Measurements from ENCODE around the gene GPR52.

Gene GPR52

DNA sequence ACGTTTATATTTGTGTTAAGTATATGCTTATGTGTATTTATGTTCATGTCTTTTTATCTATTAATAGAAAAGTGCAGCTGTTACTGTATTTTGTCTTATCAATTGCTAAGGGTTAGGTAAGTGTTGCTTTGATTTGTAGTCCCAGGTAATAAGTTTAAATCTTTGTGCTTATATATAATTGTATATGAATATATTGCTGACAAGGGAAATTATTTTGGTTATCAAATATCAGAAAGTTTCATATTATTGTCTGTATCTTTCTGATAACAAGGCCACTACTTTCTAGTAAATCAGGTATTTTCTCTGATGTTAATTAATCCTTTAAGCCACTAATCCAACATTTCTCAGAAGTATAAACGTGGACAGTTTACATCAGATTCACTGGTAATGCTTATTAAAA, 21.3 kb downstream of the GPR52 start:
- DNase-seq: no peak

DNA sequence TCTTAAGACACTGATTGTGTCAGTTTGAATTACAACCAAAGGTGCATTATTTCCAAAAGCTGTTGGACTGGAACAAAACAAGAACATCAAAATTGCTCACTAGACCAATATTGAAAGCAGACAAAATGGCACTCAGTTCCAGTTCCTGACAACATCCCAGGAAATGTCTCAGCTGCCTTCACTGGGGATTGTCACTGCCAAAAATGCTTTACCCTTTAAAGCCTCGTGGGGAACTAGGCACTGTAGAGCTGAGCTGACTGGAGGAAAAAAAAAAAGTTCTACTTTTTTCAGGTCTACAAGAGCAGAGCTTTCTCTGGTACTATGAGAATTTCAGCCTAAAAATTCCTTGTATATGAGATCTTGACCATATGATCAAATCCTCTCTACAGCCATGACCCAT, 21.9 kb downstream of the GPR52 start:
- no peak for DNase-seq

DNA sequence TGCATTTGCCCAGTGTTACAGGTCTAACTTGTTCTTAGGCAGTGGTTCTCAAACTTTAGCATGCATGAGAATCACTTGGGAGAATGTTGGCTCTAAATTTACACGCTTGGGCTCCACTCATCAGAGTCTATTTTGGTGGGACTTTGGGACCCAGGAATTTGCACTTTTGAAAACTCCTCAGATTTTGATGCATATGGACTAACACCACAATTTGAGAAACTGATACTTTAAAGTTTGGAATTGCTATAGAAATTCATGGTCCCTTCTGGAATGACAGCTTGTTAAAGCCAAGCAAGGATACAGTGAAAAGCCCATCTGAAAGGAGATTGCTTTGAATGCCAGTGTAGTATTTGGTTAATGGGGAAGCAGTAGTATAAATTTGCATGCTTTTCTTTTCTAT, 31.5 kb downstream of the GPR52 start:
- no peak for DNase-seq

DNA sequence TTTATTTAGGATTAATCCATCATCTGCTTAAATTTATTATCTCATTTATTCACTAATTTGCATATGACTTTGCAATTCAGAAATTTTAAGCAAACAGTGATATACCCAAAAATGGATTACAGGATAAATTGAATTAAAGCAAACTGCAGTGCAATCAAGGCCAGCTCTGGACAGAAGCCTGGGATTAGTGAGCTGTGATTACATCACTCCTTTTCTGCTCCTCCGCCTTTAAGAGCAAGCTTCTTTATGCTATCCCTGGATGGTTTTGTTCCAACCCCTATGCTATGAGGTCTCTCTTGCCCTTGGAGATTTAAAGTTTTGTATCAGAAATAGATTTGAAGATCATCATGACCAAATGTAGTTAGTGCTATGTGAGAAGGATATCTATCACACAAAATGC, 32.6 kb downstream of the GPR52 start:
- DNase-seq: no peak

DNA sequence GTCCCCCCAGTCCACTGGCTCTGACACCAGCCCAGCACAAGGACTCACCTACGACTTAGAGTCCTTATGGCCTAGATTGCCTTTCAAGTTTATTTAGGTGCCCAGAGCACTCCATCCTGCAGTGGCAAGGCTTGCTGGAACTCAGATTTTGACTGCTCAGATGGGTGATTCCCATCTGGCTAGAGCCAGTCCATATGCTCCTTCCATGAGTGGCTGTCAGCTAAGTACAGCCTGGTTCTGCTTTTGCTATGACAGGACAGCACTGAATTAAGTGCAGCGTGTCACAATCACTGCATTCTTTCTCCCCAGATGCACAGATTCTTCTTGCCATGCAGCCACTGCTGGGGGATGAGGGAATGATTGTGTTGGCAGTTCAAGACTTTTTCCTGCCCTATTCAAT, 43.8 kb downstream of the GPR52 start:
- DNase-seq: no peak

DNA sequence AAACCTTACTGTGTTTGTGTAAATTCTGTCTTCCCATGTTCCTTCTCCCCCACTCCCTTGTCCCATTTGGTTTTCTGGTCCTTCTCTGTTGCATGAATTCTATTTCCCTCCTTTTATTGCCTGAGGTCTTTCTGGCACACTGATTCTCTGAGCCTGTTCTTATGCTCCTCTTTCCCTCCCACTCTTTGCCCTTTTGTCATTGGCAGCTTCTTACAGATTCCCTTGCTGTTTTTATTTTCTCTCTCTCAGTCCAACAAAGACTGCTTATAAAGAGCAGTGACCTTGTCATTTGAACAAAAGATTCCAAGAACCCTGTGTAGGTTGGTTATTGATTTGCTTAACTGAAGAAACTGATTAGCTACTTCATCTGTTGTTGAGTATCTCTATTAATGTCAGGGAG, 49.7 kb downstream of the GPR52 start:
- no peak for DNase-seq

All from activated CD4-positive, CD25-positive, alpha-beta regulatory T cell treated with anti-CD3 and anti-CD28 coated beads, Interleukin-2, amount 50 U/mL, for 72 hours (primary cell).